Stomach (tissue), 9 donors: ENCODE measurements around the gene GLRA3. TPM values are rescaled to one million over a fixed set of nuclear protein-coding genes. Genes with fewer than 3 reads are reported as not detected.

ENCODE experiments used
- DNase-seq, 2 donors: peaks; one replicate each; pipeline versions ENCODE4 v3.0.0 to v3.0.0-alpha.2; 2013 to 2019
- H3K27ac ChIP-seq, 5 donors: fragments of 200-600 bp in 4 of 5; sonication (generic) in 4 of 5; one replicate each; pipeline ENCODE4 v1.5.1; 2013 to 2019; ENCODE audit warnings: mild to moderate bottlenecking in 1 of 5, moderate library complexity in 1 of 5
- H3K27me3 ChIP-seq, 3 donors: fragments of 200-600 bp; sonication (generic); one replicate each; pipeline ENCODE4 v1.5.1; 2017 to 2019; ENCODE audit warnings: mixed run types in 1 of 3
- H3K36me3 ChIP-seq, 4 donors: fragments of 200-600 bp; sonication (generic); 1 replicate in 3 of 4; 2 replicates in 1 of 4; pipeline ENCODE4 v1.5.1; 2016 to 2019
- H3K4me1 ChIP-seq, 4 donors: fragments of 200-600 bp; sonication (generic); one replicate each; pipeline ENCODE4 v1.5.1; 2016 to 2019
- H3K4me3 ChIP-seq, 4 donors: fragments of 200-600 bp; sonication (generic) in 3 of 4; one replicate each; pipeline ENCODE4 v1.5.1; 2016 to 2019; ENCODE audit warnings: mild to moderate bottlenecking in 1 of 4
- H3K9me3 ChIP-seq, 4 donors: fragments of 200-600 bp; sonication (generic); one replicate each; pipeline ENCODE4 v1.5.1; 2016 to 2019
- EP300 ChIP-seq: sonication (generic); formaldehyde crosslinking; IDR thresholded peaks from one replicate; pipeline ENCODE4 v1.6.1; 2017; ENCODE audit warnings: antibody characterized with exemption
- POLR2A ChIP-seq, 4 donors: fragments of 450-650 bp; IDR thresholded peaks; one replicate each; pipeline ENCODE4 v1.6.1; 2016; ENCODE audit warnings: antibody characterized with exemption in 4 of 4, control low read depth in 2 of 4, mild to moderate bottlenecking in 1 of 4, moderate library complexity in 1 of 4
- POLR2AphosphoS5 ChIP-seq, 3 donors: sonication (generic); formaldehyde crosslinking; IDR thresholded peaks; one replicate each; pipeline ENCODE4 v1.6.1; 2016; ENCODE audit warnings: antibody characterized with exemption in 3 of 3
- WGBS, 5 donors: extraction: QIAGEN DNeasy Blood & Tissue Kit in 3 of 5; methylation state at CpG; one replicate each; pipeline versions ENCODE4 v1.1.5 to v1.1.7; 2013 to 2018; 5-methylcytosine and 5-hydroxymethylcytosine counted together
- intact Hi-C: fragments of 100-400 bp; cut with DNase I; formaldehyde crosslinking; loops from one replicate; pipeline ENCODE4 v1.15.1; 2023; ENCODE audit warnings: low total_unique reads
- polyA plus RNA-seq, 3 donors: library from polyadenylated mRNA; stranded (reverse); fragments of 200-250 nt; gene quantifications; one replicate each; pipeline ENCODE4 v1.2.3, GENCODE V29; 2013
- total RNA-seq, 5 donors: library from RNA; depleted of rRNA; stranded (reverse); fragments of >200 nt; gene quantifications; one replicate each; pipeline versions ENCODE4 v1.1.0 to v1.2.3, GENCODE V29; 2014 to 2016
- TF ChIP-seq, protein P1 (sequence below), 7 experiments: fragments of 450-650 bp in 4 of 7; fragments of 200-600 bp in 3 of 7; sonication (generic) in 3 of 7; IDR thresholded peaks; one replicate each; pipeline ENCODE4 v1.5.1; 2016 to 2019; ENCODE audit warnings: antibody characterized with exemption in 7 of 7, control low read depth in 2 of 7, mild to moderate bottlenecking in 1 of 7
- donor health status: healthy with polysubstance abuse.
- donor health status: Bipolar disorder and iron deficiency.
- donor health status: healthy.

Gene GLRA3
- total and polyA plus RNA-seq, 8 donors, result 0.06 to 0.18 TPM; not detected in 6

DNA sequence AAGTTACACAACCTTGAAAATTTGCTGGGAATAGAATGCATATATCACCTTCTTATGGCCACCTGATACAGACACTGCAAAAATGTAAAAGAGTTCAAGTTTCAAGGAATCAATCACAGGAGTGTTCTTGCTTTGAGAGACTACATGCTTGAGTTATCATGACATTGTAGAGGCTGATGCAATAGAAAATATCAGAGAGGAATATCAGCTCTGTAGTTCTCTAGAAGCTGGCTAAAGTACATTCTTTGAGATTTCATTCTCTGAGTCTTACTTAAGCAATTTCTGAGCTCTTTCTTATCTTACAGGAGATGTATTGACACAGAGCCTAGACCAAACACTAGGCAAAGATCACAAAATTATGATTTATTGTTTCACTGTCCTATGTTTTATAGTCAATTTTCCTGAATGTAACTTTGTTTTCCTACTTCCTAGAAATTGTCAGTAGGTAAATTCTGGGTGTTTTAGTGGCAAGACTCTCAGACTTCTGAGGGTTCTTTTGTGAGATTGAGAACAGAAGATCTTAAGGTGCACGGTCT is 154.7 kb downstream of the GLRA3 start:
- WGBS, 5 donors, result 63 to 92% (median 88%) methylated on average over 1 of the region's 1 CpG
- Histone ChIP-seq H3K36me3 (no peaks in the 10 kb centered on the region), H3K27me3 (no peaks in the 10 kb centered on the region), H3K4me1 (peaks cover 0 to 10% (median 5%) of the 10 kb centered on the region in 4 donors), H3K4me3 (no peak overlapping the region), H3K9me3 (no peaks in the 10 kb centered on the region), H3K27ac (no peak overlapping the region)
- no peak for DNase-seq
- intact Hi-C loops, result no loop called here
- TF ChIP-seq, protein P1, sequence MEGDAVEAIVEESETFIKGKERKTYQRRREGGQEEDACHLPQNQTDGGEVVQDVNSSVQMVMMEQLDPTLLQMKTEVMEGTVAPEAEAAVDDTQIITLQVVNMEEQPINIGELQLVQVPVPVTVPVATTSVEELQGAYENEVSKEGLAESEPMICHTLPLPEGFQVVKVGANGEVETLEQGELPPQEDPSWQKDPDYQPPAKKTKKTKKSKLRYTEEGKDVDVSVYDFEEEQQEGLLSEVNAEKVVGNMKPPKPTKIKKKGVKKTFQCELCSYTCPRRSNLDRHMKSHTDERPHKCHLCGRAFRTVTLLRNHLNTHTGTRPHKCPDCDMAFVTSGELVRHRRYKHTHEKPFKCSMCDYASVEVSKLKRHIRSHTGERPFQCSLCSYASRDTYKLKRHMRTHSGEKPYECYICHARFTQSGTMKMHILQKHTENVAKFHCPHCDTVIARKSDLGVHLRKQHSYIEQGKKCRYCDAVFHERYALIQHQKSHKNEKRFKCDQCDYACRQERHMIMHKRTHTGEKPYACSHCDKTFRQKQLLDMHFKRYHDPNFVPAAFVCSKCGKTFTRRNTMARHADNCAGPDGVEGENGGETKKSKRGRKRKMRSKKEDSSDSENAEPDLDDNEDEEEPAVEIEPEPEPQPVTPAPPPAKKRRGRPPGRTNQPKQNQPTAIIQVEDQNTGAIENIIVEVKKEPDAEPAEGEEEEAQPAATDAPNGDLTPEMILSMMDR (IDR thresholded peaks at IDR 0.05), result no peak
- TF ChIP-seq EP300 (no peak), POLR2AphosphoS5 (IDR thresholded peaks at IDR 0.05) (no peak)

- no peaks in the 10 kb centered on the region for H3K9me3 ChIP-seq
- DNase-seq, result no peak
- H3K27me3 ChIP-seq, result no peaks in the 10 kb centered on the region
- intact Hi-C loops, result no loop called here
- H3K36me3 ChIP-seq, result no peaks in the 10 kb centered on the region
- TF ChIP-seq, protein P1 (IDR thresholded peaks at IDR 0.05), result no peak
- TF ChIP-seq EP300, result no peak
- TF ChIP-seq POLR2A (IDR thresholded peaks at IDR 0.05), result no peak
- no peak for TF ChIP-seq POLR2AphosphoS5 (IDR thresholded peaks at IDR 0.05)
- no peak overlapping the region for H3K4me3 ChIP-seq
- H3K4me1 ChIP-seq, result peaks cover 0 to 10% (median 5%) of the 10 kb centered on the region in 4 donors
- H3K27ac ChIP-seq, result no peak overlapping the region
Measured at GRCh38 chr4:174673865-174674264, 155.2 kb downstream of the GLRA3 start.

DNA sequence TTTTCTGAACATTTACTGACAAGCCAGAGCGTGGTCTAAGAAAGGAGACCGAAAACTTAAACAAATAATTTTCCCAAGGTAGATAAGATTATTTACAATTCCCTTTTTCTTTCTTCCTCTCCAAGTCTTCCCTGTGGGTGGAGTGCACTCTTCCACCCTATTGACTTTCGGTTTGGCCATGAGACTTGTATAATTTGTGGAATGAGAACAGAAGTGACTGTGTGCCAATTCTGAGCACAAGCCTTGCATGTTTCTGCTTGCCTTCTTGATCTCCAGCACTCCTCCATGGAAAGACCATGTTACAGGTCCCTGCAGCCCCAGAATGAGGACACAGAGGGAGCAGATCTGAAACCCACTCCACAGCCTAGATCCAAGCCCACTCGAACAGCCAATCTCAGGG is 156.8 kb downstream of the GLRA3 start:
- peaks cover 0 to 10% (median 5%) of the 10 kb centered on the region in 4 donors for H3K4me1 ChIP-seq
- peak in 1 of 2 donors; percentile 11 for DNase-seq
- no peaks in the 10 kb centered on the region for H3K27me3 ChIP-seq
- H3K4me3 ChIP-seq, result no peak overlapping the region
- 36 to 56% (median 51%) methylated on average over 4 of the region's 4 CpGs for WGBS, 5 donors
- TF ChIP-seq, protein P1 (IDR thresholded peaks at IDR 0.05), result no peak
- TF ChIP-seq POLR2AphosphoS5 (IDR thresholded peaks at IDR 0.05) (no peak), POLR2A (IDR thresholded peaks at IDR 0.05) (no peak), EP300 (no peak)
- intact Hi-C loops, result no loop called here
- no peaks in the 10 kb centered on the region for H3K36me3 ChIP-seq
- no peak overlapping the region for H3K27ac ChIP-seq
- no peaks in the 10 kb centered on the region for H3K9me3 ChIP-seq

GRCh38 chr4:174669270-174669669 is 159.8 kb downstream of the GLRA3 start:
- Histone ChIP-seq H3K27me3 (no peaks in the 10 kb centered on the region), H3K4me1 (peaks cover 0 to 10% (median 5%) of the 10 kb centered on the region in 4 donors), H3K36me3 (no peaks in the 10 kb centered on the region), H3K27ac (no peak overlapping the region), H3K4me3 (no peak overlapping the region), H3K9me3 (no peaks in the 10 kb centered on the region)
- no peak for DNase-seq
- TF ChIP-seq POLR2A (IDR thresholded peaks at IDR 0.05), result no peak
- TF ChIP-seq POLR2AphosphoS5 (IDR thresholded peaks at IDR 0.05), result no peak
- TF ChIP-seq, protein P1 (IDR thresholded peaks at IDR 0.05), result no peak
- no peak for TF ChIP-seq EP300
- intact Hi-C loops, result no loop called here
- WGBS, 5 donors, result 80 to 97% (median 87%) methylated on average over 3 of the region's 3 CpGs
